HCT116 (cell line): ENCODE results near the gene TLK1.

ENCODE experiments used
- CTCF ChIP-seq, 3 experiments: fragments of 200-600 bp in 1 of 3; sonication (generic) in 1 of 3; IDR thresholded peaks in 2 of 3; conservative IDR thresholded peaks in 1 of 3; 2 replicates each; pipeline ENCODE4 v1.5.1; 2012 to 2017; ENCODE audit warnings: low read depth in 2 of 3, low read length in 2 of 3, antibody characterized with exemption in 1 of 3, borderline replicate concordance in 1 of 3, control low read depth in 1 of 3, mild to moderate bottlenecking in 1 of 3, mixed read lengths in 1 of 3, mixed run types in 1 of 3, moderate library complexity in 1 of 3; ENCODE audit not compliant: insufficient read depth in 1 of 3
- EZH2 ChIP-seq: fragments of 200-600 bp; sonication (generic); IDR thresholded peaks from 2 replicates; pipeline ENCODE4 v1.6.1; 2017; ENCODE audit warnings: antibody characterized with exemption, mixed run types
- POLR2AphosphoS5 ChIP-seq: IDR thresholded peaks from 2 replicates; pipeline ENCODE4 v1.6.1; 2011; ENCODE audit warnings: mild to moderate bottlenecking, low read depth, low read length, moderate library complexity
- REST ChIP-seq: IDR thresholded peaks from 2 replicates; pipeline ENCODE4 v1.6.1; 2012; ENCODE audit warnings: low read depth

- no peak for TF ChIP-seq REST
- no peak for TF ChIP-seq POLR2AphosphoS5
- no peak for TF ChIP-seq EZH2
- no peak for TF ChIP-seq CTCF (IDR thresholded peaks at IDR 0.05 in 2 of 3, conservative IDR thresholded peaks at IDR 0.05 in 1 of 3; ENCODE audit: borderline replicate concordance in 1 of 3, insufficient read depth in 1 of 3, low read depth in 2 of 3, low read length in 2 of 3)
These were observed 174.0 kb downstream of the TLK1 start for GRCh38 chr2:170986566-170987258.
